COLO668 (cell line): ENCODE data around the gene TPGS1.

Experiments
- DNase-seq: peaks from one replicate; lab custom pipeline; 2025; ENCODE audit not compliant: unreplicated experiment; lab: John Stamatoyannopoulos, UW

TPGS1 gene

DNA sequence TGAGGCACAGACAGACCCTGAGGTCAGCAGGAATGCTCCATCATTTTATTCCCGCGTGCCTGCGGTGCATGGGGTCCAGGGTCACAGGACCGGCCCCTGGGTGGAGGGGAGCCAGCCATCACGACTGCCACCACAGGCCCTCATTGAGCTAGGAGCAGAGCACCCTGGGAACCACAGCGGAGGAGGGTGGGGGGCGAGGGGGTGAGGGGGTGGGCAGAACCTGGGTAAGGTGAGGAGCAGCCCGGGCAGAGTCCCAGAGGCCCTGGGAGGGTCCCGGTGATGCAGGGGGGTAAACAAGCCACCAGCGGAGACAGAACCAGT lies 12.3 kb upstream of the TPGS1 start:
- no peak for DNase-seq

DNA sequence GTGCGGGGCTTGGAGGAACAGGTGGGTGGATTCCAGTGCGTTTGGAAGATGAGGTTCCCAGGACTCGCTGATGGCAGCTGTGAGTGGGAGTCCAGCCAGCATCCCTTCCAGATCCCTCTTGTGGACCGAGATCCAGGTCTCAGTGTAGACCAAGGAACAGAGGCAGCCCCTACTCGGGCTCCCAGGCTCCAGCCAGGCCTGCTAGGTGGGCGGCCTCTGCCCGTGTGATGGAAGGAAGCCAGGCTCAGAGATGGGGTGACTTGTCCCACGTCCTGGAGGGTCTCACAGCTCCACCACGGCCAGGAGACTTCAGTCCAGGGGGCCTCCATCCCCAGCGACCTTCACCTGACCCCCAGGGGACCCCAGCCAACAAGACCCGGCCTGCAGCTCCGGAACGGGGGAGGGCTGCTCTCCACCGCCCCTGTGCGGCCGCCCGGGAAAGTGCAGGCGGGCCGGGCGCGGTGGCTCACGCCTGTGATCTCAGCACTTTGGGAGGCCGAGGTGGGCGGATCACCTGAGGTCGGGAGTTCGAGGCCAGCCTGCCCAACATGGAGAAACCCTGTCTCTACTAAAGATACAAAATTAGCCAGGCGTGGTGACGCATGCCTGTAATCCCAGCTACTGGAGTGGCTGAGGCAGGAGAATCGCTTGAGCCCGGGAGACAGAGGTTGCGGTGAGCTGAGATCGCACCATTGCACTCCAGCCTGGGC lies 11.7 kb upstream of the TPGS1 start:
- peak; percentile 39 for DNase-seq

DNA sequence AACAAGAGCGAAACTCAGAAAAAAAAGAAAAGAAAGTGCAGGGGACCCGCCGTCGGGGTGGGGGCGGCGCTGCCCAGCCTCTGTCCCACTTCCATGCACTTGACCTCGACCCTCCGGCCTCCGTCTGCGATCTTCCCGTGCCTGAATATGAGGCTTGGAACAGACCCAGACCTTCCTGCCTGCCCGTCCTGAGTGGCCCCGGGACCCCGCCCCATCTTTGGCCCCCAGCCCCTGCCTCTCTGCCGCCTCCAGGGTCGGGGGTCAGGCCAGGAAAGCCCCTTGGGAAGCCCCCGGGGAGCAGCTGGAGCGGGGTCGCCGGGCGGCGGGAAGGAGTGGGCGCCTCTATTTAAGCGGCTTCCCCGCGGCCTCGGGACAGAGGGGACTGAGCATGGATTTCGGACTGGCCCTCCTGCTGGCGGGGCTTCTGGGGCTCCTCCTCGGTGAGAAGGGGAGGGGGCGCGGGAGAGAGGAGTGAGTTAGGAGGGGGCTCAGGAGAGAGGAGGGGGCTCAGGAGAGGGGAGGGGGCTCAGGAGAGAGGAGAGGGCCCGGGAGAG lies 11.1 kb upstream of the TPGS1 start, which contains the start of gene MADCAM1:
MADCAM1 (plus strand) TSS at position 375 of the 554 bp plus-strand sequence; CDS start at position 389, 14 bp downstream.
- no peak for DNase-seq

DNA sequence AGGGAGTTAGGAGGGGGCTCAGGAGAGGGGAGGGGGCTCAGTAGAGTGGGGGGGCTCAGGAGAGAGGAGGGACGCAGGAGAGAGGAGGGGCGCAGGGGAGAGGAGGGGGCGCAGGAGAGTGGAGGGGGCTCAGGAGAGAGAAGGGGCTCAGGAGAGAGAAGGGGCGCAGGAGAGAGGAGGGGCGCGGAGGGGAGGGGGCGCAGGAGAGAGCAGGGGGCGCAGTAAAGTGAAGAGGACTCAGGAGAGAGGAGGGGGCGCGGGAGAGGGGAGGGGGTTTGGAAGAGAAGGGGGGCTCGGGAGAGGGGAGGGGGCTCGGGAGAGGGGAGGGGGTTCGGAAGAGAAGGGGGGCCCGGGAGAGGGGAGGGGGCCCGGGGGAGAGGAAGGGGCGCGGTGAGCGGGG lies 10.3 kb upstream of the TPGS1 start:
- DNase-seq: no peak

- no peak for DNase-seq
Measured at GRCh38 chr19:497491-497868, 9.8 kb upstream of the TPGS1 start.

- DNase-seq: peak; percentile 21
Measured at GRCh38 chr19:497869-498510, 9.3 kb upstream of the TPGS1 start.

GRCh38 chr19:498511-498891 lies 8.8 kb upstream of the TPGS1 start:
- no peak for DNase-seq

GRCh38 chr19:498977-499623 lies 8.2 kb upstream of the TPGS1 start:
- no peak for DNase-seq

- DNase-seq: no peak
Measured at GRCh38 chr19:501646-502045, 5.7 kb upstream of the TPGS1 start.

DNA sequence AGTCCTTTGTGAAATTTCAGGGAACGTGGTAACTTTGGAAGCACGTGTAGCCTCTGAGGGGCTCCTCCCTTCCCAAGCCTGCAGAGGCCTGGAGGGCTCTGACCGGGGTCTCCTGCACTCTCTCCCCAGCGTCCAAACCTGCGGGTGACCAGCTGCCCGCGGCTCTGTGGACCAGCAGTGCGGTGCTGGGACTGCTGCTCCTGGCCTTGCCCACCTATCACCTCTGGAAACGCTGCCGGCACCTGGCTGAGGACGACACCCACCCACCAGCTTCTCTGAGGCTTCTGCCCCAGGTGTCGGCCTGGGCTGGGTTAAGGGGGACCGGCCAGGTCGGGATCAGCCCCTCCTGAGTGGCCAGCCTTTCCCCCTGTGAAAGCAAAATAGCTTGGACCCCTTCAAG lies 2.7 kb upstream of the TPGS1 start:
- DNase-seq: no peak

DNA sequence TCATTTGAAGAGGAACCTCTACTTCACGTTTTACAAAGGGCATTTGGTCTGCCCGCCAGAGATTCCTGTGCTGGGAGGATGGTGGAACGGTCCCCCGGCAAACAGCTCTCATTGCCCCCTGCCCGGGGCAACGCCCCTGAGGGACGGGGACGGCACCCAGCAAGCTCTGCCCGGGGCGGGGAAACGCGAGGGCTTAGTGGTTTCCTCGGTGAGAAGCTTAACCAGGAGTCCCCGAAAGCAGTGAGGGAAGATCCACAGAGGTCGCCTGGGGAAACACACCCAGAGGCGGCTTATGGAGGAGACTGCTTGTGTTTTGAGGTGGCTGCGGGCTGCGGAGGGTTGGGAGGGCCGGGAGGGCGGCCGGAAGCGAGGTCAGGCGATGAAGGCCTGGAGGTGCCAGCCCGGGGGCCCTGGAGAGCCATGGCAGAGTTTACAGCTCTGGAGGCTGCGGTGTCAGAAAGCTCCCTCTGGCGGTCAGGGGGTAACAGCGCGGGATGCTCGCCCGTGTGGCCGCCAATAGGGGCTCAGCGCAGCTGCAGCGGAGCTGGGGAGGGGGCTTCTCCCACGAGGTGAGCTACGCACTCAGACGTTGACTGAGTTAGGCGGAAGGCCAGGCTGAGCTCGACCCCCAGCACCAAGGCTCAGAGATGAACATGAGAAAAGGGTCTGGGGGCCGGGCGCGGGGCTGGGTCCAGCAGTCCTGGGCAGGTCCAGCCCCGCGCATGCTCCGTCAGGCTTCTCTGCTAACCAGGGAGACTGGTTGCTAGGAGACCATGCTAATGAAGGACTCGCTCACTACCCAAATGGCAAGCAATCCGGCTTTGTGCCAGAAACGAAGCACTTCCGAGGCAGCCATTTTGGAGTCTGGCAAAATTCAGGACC lies 652 bp upstream of the TPGS1 start:
- peak; percentile 97 for DNase-seq

- DNase-seq: peak; percentile 57
Measured at GRCh38 chr19:508204-509150, 1.2 kb downstream of the TPGS1 start.

GRCh38 chr19:510606-511100 lies 3.4 kb downstream of the TPGS1 start:
- peak; percentile 92 for DNase-seq

- DNase-seq: peak; percentile 95
Measured at GRCh38 chr19:511101-511851, 4.0 kb downstream of the TPGS1 start.

GRCh38 chr19:512547-513365 lies 5.5 kb downstream of the TPGS1 start:
- DNase-seq: peak; percentile 41

DNA sequence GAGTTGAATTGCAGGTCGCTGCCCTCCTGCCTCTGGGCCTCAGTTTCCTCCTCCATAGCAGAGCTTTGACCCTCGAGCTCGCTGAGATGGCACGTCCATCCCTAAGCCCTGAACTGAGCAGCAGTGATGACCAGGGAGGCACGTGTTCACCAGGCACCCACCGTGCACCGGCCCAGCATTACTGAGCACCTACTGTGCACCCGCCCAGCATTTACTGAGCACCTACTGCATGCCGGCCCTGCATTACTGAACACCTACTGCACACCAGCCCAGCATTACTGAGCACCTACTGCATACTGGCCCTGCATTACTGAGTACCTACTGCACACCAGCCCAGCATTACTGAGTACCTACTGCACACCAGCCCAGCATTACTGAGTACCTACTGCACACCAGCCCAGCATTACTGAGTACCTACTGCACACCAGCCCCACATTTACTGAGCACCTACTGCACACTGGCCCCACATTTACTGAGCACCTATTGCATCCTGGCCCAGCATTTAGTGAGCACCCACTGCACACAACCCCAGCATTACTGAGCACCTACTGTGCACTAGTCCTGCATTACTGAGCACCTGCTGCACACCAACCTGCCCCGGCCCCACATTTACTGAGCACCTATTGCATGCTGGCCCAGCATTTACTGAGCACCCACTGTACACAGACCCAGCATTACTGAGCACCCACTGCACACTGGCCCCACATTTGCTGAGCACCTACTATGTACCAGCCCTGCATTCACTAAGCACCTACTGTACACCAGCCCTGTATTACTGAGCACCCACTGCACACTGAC lies 6.3 kb downstream of the TPGS1 start:
- DNase-seq: no peak

- DNase-seq: no peak
Measured at GRCh38 chr19:514166-514663, 6.9 kb downstream of the TPGS1 start.
